Gastroesophageal sphincter (tissue), 3 donors: Measurements from ENCODE around the gene ITIH5.

Experiments
- POLR2A ChIP-seq, 2 donors: fragments of 450-650 bp; IDR thresholded peaks; one replicate each; pipeline ENCODE4 v1.6.1; 2017; ENCODE audit warnings: antibody characterized with exemption in 2 of 2, mild to moderate bottlenecking in 2 of 2, moderate library complexity in 1 of 2
- POLR2AphosphoS5 ChIP-seq: sonication (generic); formaldehyde crosslinking; IDR thresholded peaks from one replicate; pipeline ENCODE4 v1.6.1; 2017; ENCODE audit warnings: antibody characterized with exemption
- TF ChIP-seq, protein P1 (sequence below), 4 experiments: fragments of 200-600 bp in 2 of 4; fragments of 450-650 bp in 2 of 4; sonication (generic) in 1 of 4; IDR thresholded peaks; one replicate each; pipeline ENCODE4 v1.5.1; 2017 to 2019; ENCODE audit warnings: antibody characterized with exemption in 4 of 4, mild to moderate bottlenecking in 2 of 4, moderate library complexity in 2 of 4

DNA sequence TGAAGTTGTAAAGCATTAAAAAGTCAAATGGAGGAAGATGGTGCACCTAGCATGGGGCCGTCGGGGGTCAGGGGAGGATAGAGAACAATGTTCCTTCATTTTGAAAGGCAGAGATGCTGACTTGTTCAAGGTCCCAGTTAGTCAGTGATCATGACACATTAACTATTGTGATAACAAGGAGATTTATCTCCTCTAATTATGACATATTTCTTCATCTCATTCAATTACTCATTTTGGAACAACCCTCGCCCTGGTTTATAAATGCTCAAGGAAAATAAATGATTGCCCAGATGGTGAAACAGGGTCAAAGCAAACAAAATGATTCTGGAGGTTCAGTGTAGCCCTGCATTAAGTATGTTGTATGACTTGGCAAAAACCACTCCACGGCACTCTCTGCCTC, 106.2 kb downstream of the ITIH5 start:
- TF ChIP-seq, protein P1, sequence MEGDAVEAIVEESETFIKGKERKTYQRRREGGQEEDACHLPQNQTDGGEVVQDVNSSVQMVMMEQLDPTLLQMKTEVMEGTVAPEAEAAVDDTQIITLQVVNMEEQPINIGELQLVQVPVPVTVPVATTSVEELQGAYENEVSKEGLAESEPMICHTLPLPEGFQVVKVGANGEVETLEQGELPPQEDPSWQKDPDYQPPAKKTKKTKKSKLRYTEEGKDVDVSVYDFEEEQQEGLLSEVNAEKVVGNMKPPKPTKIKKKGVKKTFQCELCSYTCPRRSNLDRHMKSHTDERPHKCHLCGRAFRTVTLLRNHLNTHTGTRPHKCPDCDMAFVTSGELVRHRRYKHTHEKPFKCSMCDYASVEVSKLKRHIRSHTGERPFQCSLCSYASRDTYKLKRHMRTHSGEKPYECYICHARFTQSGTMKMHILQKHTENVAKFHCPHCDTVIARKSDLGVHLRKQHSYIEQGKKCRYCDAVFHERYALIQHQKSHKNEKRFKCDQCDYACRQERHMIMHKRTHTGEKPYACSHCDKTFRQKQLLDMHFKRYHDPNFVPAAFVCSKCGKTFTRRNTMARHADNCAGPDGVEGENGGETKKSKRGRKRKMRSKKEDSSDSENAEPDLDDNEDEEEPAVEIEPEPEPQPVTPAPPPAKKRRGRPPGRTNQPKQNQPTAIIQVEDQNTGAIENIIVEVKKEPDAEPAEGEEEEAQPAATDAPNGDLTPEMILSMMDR (IDR thresholded peaks at IDR 0.05), result no peak
- TF ChIP-seq POLR2A (IDR thresholded peaks at IDR 0.05) (no peak), POLR2AphosphoS5 (peak; percentile 19)
